Progenitor cell of endocrine pancreas (in vitro differentiated cells): ENCODE measurements around the gene ZNF446. TPM values are rescaled to one million over a fixed set of nuclear protein-coding genes. Genes with fewer than 3 reads are reported as not detected.
A peak's percentile ranks its signal among the peaks of the same experiment; 100 is the strongest.

ENCODE experiments used
- DNase-seq: peaks from one replicate; pipeline ENCODE4 v3.0.0; 2021; ENCODE audit warnings: low spot score; ENCODE audit not compliant: unreplicated experiment
- H3K27ac Mint-ChIP-seq: 2 replicates; pipeline ENCODE4 v1.8.0; 2021; ENCODE audit warnings: mild to moderate bottlenecking, moderate library complexity, mixed read lengths
- H3K27me3 Mint-ChIP-seq: 2 replicates; pipeline ENCODE4 v1.8.0; 2021; ENCODE audit warnings: mixed read lengths
- H3K36me3 Mint-ChIP-seq: 2 replicates; pipeline ENCODE4 v1.8.0; 2022; ENCODE audit warnings: mixed read lengths; ENCODE audit not compliant: insufficient read depth
- H3K4me1 Mint-ChIP-seq: 2 replicates; pipeline ENCODE4 v1.8.0; 2021; ENCODE audit warnings: low read depth, mixed read lengths
- H3K4me3 Mint-ChIP-seq: 2 replicates; pipeline ENCODE4 v1.8.0; 2021; ENCODE audit warnings: low read depth, mild to moderate bottlenecking, moderate library complexity, mixed read lengths
- H3K9me3 Mint-ChIP-seq: 2 replicates; pipeline ENCODE4 v1.8.0; 2021; ENCODE audit warnings: low read depth, mixed read lengths
- total RNA-seq: library from RNA; stranded (reverse); gene quantifications from 2 replicates; pipeline ENCODE4 v1.2.1, GENCODE V29; 2021
- TF ChIP-seq, protein P1 (sequence below): fragments of 200-600 bp; sonication (generic); IDR thresholded peaks from one replicate; pipeline ENCODE4 v1.5.0; 2021; ENCODE audit warnings: antibody characterized with exemption, mild to moderate bottlenecking; ENCODE audit not compliant: unreplicated experiment

The ZNF446 gene
- total RNA-seq, 1 donor from 2014 or later: 17.7 TPM

- TF ChIP-seq, protein P1, sequence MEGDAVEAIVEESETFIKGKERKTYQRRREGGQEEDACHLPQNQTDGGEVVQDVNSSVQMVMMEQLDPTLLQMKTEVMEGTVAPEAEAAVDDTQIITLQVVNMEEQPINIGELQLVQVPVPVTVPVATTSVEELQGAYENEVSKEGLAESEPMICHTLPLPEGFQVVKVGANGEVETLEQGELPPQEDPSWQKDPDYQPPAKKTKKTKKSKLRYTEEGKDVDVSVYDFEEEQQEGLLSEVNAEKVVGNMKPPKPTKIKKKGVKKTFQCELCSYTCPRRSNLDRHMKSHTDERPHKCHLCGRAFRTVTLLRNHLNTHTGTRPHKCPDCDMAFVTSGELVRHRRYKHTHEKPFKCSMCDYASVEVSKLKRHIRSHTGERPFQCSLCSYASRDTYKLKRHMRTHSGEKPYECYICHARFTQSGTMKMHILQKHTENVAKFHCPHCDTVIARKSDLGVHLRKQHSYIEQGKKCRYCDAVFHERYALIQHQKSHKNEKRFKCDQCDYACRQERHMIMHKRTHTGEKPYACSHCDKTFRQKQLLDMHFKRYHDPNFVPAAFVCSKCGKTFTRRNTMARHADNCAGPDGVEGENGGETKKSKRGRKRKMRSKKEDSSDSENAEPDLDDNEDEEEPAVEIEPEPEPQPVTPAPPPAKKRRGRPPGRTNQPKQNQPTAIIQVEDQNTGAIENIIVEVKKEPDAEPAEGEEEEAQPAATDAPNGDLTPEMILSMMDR: peak; percentile 62
- DNase-seq: peak; percentile 51
- Mint-ChIP-seq H3K9me3 (no peaks in the 10 kb centered on the region), H3K27me3 (no peaks in the 10 kb centered on the region), H3K36me3 (peaks cover 3% of the 10 kb centered on the region), H3K27ac (peak overlapping the region; percentile 99), H3K4me3 (peak overlapping the region; percentile 97), H3K4me1 (peaks cover 32% of the 10 kb centered on the region)
Measured at GRCh38 chr19:58519087-58519354, 42.9 kb downstream of the ZNF446 start.

DNA sequence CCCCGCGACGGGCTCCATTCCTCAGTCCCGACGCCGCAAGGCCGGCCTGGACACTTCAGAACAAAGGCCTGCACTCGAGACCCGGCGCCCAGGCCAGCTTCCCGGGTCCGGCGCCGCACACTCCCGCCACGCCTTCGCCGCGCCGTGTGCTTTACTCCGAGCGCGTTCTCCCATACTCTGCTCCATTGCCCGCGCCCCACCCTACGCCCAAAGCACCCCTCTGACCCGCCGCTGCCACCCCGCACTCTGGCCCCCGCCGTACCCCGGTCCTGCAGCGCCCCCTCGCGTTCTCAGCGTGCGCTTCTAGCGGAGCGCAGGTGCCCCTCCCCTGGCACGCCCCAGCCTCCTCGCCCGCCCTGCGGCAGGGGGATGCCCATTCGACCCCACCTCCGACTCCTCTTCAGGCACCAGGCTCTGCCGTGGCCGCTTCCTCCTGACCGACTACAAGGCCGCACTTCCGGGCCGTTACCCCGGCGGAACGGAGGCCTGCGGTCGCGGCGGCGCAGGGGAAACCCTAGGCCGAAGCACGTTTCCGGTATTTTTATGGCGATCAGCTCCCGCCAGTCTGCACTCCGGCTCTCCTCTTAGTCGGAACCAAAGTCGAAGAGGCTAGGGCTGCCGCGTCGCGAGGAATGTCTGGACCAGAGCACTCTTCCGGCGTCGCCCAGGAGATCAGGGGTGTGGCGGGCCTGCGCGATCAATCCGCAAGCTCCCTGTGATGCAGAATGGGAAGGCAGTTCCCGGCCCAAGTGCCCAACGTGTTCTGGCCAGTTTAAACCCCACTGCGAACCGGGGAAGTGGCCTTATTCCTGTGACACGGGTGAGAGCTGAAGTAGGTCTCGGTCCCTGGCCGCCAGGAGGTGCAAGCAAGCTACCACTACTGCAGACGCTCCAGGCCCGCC, 43.5 kb downstream of the ZNF446 start, which contains the start of gene ZBTB45:
Gene ZBTB45 (minus strand): TSS at position 456 of the 902 bp plus-strand sequence. CDS start 2,137 bp downstream, outside the sequence.
- Mint-ChIP-seq H3K4me1 (peaks cover 31% of the 10 kb centered on the region), H3K27me3 (no peaks in the 10 kb centered on the region)

GRCh38 chr19:58520257-58520599, 44.1 kb downstream of the ZNF446 start:
- Mint-ChIP-seq H3K36me3 (peaks cover 3% of the 10 kb centered on the region), H3K27me3 (no peaks in the 10 kb centered on the region), H3K9me3 (no peaks in the 10 kb centered on the region), H3K27ac (peak overlapping the region; percentile 99), H3K4me3 (peak overlapping the region; percentile 97), H3K4me1 (peaks cover 29% of the 10 kb centered on the region)
- TF ChIP-seq, protein P1: no peak
- no peak for DNase-seq

More for the DNA sequence above, 43.5 kb downstream of the ZNF446 start, which contains the start of gene ZBTB45:
- Mint-ChIP-seq H3K9me3 (no peaks in the 10 kb centered on the region), H3K27ac (peak within 1 kb of the TSS; percentile 99), H3K36me3 (peaks cover 3% of the 10 kb centered on the region), H3K4me3 (peak within 1 kb of the TSS; percentile 97)
- peak; percentile 89 for DNase-seq
- TF ChIP-seq, protein P1: peak; percentile 56

- H3K36me3 Mint-ChIP-seq: no peaks in the 10 kb centered on the region
- no peaks in the 10 kb centered on the region for H3K27me3 Mint-ChIP-seq
- peak overlapping the region; percentile 96 for H3K27ac Mint-ChIP-seq
- TF ChIP-seq, protein P1: no peak
- H3K9me3 Mint-ChIP-seq: no peaks in the 10 kb centered on the region
- H3K4me3 Mint-ChIP-seq: peak overlapping the region; percentile 61
- DNase-seq: no peak
- peaks cover 24% of the 10 kb centered on the region for H3K4me1 Mint-ChIP-seq
Measured at GRCh38 chr19:58521651-58522050, 45.5 kb downstream of the ZNF446 start.

DNA sequence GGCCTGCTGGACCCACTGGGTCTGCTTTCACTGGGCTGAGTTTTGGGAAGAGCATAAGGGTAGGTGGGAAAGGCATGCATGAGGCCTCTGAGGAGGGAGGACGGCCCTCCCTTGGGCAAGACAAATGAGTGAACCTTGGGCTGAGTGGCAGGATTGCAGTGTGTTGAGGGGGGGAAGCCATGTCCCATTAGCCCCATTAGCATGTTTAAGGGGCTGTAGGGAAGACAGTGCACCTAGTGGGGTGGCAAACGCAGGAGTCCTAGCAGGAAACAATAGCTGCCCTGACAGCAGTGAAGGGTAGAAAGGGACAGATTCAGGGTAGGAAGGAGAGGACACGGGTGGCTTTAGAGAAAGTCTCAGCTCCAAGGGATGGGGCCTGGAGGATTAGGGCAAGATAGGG, 46.6 kb downstream of the ZNF446 start:
- Mint-ChIP-seq H3K36me3 (no peaks in the 10 kb centered on the region), H3K27me3 (no peaks in the 10 kb centered on the region), H3K4me1 (peaks cover 24% of the 10 kb centered on the region), H3K27ac (no peak overlapping the region), H3K4me3 (no peak overlapping the region), H3K9me3 (no peaks in the 10 kb centered on the region)
- DNase-seq: no peak
- TF ChIP-seq, protein P1: no peak
